K562 (cell line): Measurements from ENCODE around the gene RGS6.

ENCODE experiments used
- CREB1 ChIP-seq, 2 experiments: sonication (generic) in 1 of 2; formaldehyde crosslinking in 1 of 2; IDR thresholded peaks; 2 replicates each; pipeline versions ENCODE4 v1.6.1 to v1.8.0; 2012 to 2022; ENCODE audit warnings: inconsistent platforms in 1 of 2, mild to moderate bottlenecking in 1 of 2, missing genetic modification reagents in 1 of 2, moderate library complexity in 1 of 2
- CTCF ChIP-seq, 3 experiments: IDR thresholded peaks in 2 of 3; conservative IDR thresholded peaks in 1 of 3; 2 replicates each; pipeline ENCODE4 v1.5.1; 2011 to 2012; ENCODE audit warnings: low read length in 3 of 3, mild to moderate bottlenecking in 3 of 3, control low read depth in 2 of 3, improper control_type of control experiment in 1 of 3, inconsistent platforms in 1 of 3, low read depth in 1 of 3, mixed read lengths in 1 of 3, moderate library complexity in 1 of 3; ENCODE audit not compliant: insufficient read depth in 2 of 3
- GABPB1 ChIP-seq: sonication (generic); formaldehyde crosslinking; IDR thresholded peaks from 2 replicates; pipeline ENCODE4 v1.8.0; 2022; ENCODE audit warnings: mild to moderate bottlenecking, missing genetic modification reagents
- MAFK ChIP-seq: IDR thresholded peaks from 2 replicates; pipeline ENCODE4 v1.6.1; 2011; ENCODE audit warnings: low read length, improper control_type of control experiment
- MGA ChIP-seq: fragments of 450-650 bp; IDR thresholded peaks from 2 replicates; pipeline ENCODE4 v1.6.1; 2016; ENCODE audit warnings: mild to moderate bottlenecking, moderate library complexity
- OTX1 ChIP-seq: fragments of 450-650 bp; formaldehyde crosslinking; IDR thresholded peaks from 2 replicates; pipeline ENCODE4 v1.4.0; 2022; ENCODE audit warnings: mild to moderate bottlenecking
- SIN3A ChIP-seq, 2 experiments: fragments of 150-350 bp in 1 of 2; IDR thresholded peaks; 2 replicates each; pipeline ENCODE4 v1.6.1; 2011 to 2016; ENCODE audit warnings: borderline replicate concordance in 2 of 2, low read depth in 2 of 2, low read length in 2 of 2, mild to moderate bottlenecking in 2 of 2, moderate library complexity in 2 of 2; ENCODE audit not compliant: control insufficient read depth in 1 of 2
- SP1 ChIP-seq: sonication (generic); formaldehyde crosslinking; IDR thresholded peaks from 2 replicates; pipeline ENCODE4 v1.8.1; 2022; ENCODE audit warnings: mild to moderate bottlenecking, missing genetic modification reagents
- TEAD4 ChIP-seq, 2 experiments: sonication (generic) in 1 of 2; formaldehyde crosslinking in 1 of 2; IDR thresholded peaks; 2 replicates each; pipeline versions ENCODE4 v1.6.1 to v1.8.0; 2012 to 2022; ENCODE audit warnings: borderline replicate concordance in 1 of 2, inconsistent platforms in 1 of 2, low read length in 1 of 2, mild to moderate bottlenecking in 1 of 2, missing genetic modification reagents in 1 of 2
- ZNF277 ChIP-seq: fragments of 250-450 bp; sonication (Bioruptor Pico); IDR thresholded peaks from 2 replicates; pipeline ENCODE4 v1.8.0; 2022; ENCODE audit warnings: inconsistent platforms, mild to moderate bottlenecking, moderate library complexity, borderline replicate concordance
- ZNF830 ChIP-seq: fragments of 250-450 bp; sonication (Bioruptor Pico); IDR thresholded peaks from 2 replicates; pipeline ENCODE4 v1.5.0; 2021; ENCODE audit warnings: mild to moderate bottlenecking

DNA sequence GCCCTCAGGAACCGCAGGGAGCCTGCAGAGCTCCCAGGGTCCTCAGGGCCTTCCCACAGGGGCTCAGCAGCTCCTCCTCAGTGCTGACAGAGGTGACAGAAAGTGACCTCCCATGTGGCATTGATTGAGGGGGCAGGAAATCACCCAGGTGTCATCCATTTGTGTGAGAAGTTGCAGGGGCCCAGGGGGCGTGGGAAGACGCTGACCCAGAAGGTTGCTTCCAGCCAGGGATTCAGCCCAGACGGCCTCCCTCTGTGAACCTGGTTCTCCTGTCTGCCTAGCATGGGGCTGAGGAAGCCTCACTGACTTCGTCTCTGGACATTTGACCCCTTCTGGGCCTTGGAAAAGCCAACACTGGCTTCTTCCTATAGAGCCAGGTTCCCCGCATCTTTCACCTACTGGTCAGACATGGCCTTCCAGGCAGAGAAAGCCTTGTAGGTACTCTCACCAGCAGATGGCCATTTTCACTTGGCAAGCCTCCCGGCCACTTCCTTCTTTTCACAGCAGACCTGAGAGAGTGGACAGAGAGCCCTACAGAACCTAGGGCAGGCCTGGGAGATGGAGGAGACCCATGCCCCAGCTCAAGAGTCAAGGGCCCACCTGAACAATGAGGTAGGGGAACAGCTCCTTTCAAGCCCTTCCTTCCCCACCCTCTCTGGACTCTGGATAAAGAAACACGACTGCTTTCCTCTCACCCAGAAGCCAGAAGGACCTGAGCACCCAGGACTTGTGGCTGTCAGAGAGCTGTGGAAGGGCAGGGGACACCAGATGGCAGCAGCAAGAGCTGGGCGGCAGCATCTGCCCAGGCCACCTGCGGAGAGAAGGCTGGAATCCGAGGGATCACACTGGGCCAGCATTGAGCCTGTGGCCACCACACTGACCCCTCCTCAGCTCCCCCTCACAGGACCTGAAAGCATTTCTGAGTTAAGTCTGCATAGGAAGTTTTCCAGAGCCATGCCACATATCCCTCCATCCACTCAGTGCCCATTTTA lies 583.8 kb downstream of the RGS6 start:
- TF ChIP-seq OTX1 (CRISPR knock-in tag) (no peak), ZNF277 (CRISPR knock-in tag) (no peak), MGA (no peak), GABPB1 (no peak), ZNF830 (CRISPR knock-in tag) (no peak), SP1 (CRISPR knock-in tag) (no peak), CTCF (IDR thresholded peaks at IDR 0.05 in 2 of 3, conservative IDR thresholded peaks at IDR 0.05 in 1 of 3; ENCODE audit: insufficient read depth in 2 of 3, low read depth in 1 of 3, low read length in 3 of 3) (peak; percentile 14 to 44 (median 15); a peak in 4 of 6 replicates), MAFK (no peak), SIN3A (IDR thresholded peaks at IDR 0.05; ENCODE audit: borderline replicate concordance in 2 of 2, control insufficient read depth in 1 of 2, low read depth in 2 of 2, low read length in 2 of 2) (no peak), TEAD4 (IDR thresholded peaks at IDR 0.05; ENCODE audit: low read length) (no peak), TEAD4 (CRISPR knock-in tag; IDR thresholded peaks at IDR 0.05; ENCODE audit: borderline replicate concordance) (no peak), CREB1 (IDR thresholded peaks at IDR 0.05) (no peak), CREB1 (CRISPR knock-in tag; IDR thresholded peaks at IDR 0.05) (no peak)
